GM18498 (cell line): Measurements from ENCODE around the gene MS4A8.
"Not testable (repeated sequence)": the region's sequence is repeated elsewhere in the genome, so short reads cannot be mapped to it uniquely, and the experiment has no call there.

ENCODE experiments used
- ATAC-seq: cut with Tn5 transposase; IDR thresholded peaks from one replicate; pipeline ENCODE4 v1.9.1; 2021; ENCODE audit warnings: mild to moderate bottlenecking, moderate library complexity; ENCODE audit not compliant: unreplicated experiment

Gene MS4A8

GRCh38 chr11:60724420-60724819 lies 25.0 kb downstream of the MS4A8 start, which contains the start of gene MS4A18:
Gene MS4A18 (plus strand): TSS chr11:60724720.
- ATAC-seq = no peak

GRCh38 chr11:60725592-60725991 lies 26.2 kb downstream of the MS4A8 start:
- no peak for ATAC-seq

DNA sequence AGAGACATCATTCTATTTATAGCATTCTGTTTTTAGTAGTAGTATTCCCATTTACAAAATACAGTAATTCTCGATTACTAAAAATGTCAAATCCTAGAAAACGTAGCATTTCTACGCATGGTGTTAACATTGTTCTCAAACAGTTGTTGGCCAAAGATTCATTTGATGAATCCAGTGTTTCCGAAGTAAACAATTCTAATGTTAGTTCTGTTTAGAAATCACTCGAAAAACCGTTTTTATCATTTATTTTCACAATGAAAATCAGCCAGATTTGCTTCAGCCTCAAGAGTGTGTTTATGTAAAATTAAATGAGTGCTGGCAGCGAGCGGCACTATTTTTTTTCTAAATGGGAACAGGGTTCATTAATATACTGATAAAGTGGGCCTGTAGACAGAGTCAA lies 32.2 kb downstream of the MS4A8 start:
- ATAC-seq = no peak

DNA sequence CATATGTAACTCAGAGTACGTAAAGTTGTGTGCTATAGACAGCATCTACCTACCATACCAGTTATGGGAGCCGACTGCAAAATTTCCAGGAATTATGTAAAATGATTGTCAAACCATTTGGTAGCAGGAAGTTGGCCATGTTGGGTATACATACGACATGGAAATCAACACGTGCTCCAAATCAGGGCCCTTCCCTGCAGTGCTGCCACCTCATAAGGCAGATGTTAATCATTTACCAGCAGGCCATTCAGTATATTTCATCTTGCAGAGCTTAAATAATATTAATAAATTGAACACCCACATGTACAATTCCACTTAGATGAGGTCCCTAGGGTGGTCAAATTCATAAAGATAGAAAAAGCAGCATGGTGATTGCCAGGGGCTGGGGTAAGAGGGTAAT lies 34.9 kb downstream of the MS4A8 start:
- no peak for ATAC-seq

GRCh38 chr11:60739114-60739513 lies 39.7 kb downstream of the MS4A8 start:
- ATAC-seq = no peak

GRCh38 chr11:60740573-60740972 lies 41.2 kb downstream of the MS4A8 start:
- no peak for ATAC-seq

GRCh38 chr11:60741421-60741820 lies 42.0 kb downstream of the MS4A8 start:
- no peak for ATAC-seq

DNA sequence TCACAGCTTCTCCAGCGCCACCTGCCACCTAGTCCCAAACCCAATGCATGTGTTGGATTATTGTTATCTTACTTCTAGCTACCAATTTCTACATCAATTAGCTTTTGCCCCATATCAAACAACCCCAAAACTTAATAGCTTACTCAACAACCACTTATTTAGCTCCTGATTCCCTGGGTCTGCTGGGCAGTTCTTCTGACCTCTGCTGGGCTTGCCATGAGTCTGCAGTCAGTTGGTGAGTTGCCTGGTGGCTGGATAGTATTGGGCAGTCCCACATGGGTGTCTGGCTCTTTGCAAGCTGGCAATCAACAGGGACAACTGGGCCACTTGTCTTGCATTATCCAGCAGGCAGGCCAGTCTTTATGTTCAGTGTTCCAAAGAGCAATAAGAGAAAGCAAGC lies 43.6 kb downstream of the MS4A8 start:
- ATAC-seq = no peak

GRCh38 chr11:60744114-60744513 lies 44.7 kb downstream of the MS4A8 start:
- no peak for ATAC-seq

- ATAC-seq = no peak
Measured at GRCh38 chr11:60747359-60747873, 48.0 kb downstream of the MS4A8 start.

DNA sequence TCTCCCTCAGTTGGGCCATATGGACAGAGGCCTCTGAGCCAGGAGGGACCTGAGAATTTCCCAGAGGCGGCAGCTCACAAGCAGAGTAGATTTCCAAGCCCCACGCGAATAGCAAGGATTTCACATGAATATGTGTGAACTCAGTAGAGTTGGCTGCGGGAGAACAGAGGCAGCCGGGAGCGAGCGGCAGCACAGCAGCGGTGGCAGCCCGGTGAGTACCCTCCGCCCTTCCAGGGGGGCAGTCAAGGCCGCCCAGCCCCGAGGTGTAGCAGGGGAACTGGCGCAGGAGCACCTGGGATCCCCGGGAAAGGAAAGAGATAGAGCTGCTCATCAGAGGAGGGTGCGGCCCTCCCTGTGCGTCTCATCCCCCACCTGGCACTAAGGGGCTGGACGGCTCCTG lies 48.8 kb downstream of the MS4A8 start:
- no peak for ATAC-seq

GRCh38 chr11:60748821-60749220 lies 49.4 kb downstream of the MS4A8 start:
- no peak for ATAC-seq

GRCh38 chr11:60750911-60751310 lies 51.5 kb downstream of the MS4A8 start:
- ATAC-seq = no peak

- ATAC-seq = no peak
Measured at GRCh38 chr11:60753309-60753708, 53.9 kb downstream of the MS4A8 start.

DNA sequence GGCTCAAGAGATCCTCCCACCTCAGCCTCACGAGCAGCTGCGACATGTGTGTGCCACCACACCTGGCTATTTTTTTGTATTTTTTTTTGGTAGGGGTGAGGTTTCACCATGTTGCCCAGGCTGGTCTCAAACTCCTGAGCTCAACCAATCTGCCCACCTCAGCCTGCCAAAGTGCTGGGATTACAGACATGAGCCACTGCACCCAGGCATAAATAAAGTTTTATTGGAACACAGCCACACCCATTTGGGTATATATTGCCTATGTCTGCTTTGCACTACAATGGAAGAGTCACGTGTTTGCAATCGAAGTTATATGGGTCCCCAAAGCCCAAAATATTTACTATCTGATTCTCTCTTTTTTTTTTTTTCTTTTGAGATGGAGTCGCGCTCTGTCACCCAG lies 55.5 kb downstream of the MS4A8 start:
- no peak for ATAC-seq

GRCh38 chr11:60756307-60757032 lies 57.1 kb downstream of the MS4A8 start, which contains the start of gene MS4A15:
Gene MS4A15 (plus strand): TSS chr11:60756867. CDS start chr11:60763734, 6,867 bp downstream.
- ATAC-seq = no peak

DNA sequence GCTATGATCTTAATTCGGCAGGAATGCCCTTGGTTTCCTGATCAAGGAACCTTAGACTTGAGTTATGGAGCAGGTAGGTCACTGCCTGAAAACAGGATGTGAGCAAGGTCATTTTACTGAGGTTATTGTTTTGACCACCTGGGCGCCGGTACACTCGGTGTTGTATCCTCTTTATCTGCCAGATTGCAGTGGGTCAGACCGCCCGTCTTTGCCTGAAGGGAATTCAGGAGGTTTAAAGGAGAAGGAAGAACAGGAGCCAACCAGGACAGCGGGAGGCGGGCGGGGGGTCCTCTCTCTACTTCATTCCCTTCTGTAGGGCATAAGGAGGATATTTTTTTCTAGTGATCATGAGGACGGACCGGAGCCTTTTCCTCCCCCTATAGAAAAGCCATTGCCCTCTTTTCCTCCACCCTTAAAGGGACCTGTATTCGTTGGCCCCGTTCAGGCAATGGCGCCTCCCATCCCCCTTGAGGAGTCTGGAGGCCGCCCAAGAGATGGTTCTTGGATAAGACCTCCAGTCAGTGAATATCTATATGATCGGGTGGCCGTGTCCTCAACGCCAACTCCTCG lies 57.9 kb downstream of the MS4A8 start:
- no peak for ATAC-seq

GRCh38 chr11:60758671-60759070 lies 59.3 kb downstream of the MS4A8 start:
- not testable (repeated sequence) for ATAC-seq

DNA sequence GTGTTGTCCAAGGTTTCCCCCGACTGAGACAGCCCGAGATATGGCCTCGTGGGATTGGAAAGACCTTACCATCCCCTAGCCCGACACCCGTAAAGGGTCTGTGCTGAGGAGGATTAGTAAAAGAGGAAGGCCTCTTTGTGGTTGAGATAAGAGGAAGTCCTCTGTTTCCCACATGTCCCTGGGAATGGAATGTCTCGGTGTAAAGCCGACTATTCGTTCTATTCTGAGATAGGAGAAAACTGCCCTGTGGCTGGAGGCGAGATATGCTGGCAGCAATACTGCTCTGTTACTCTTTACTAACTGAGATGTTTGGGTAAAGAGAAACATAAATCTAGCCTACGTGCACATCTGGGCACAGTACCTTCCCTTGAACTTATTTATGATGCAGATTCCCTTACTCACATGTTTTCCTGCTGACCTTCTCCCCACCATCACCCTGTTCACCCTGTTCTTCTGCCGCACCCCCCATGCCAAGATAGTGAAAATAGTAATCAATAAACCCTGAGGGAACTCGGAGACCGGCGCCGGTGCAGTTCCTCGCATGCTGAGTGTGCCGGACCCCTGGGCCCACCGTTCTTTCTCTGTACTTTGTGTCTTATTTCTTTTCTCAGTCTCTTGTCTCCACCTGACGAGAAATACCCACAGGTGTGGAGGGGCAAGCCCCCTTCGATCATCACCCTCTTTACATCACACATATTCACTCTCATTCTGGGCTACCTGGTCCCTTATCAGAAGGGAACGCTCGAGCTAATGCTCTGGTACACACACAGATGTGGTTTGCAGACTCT lies 60.2 kb downstream of the MS4A8 start:
- not testable (repeated sequence) for ATAC-seq

GRCh38 chr11:60761436-60762190 lies 62.2 kb downstream of the MS4A8 start:
- ATAC-seq = peak; percentile 36
